ENCODE results near the gene FGD5. TPM values are rescaled to one million over a fixed set of nuclear protein-coding genes. Genes with fewer than 3 reads are reported as not detected.

FGD5 gene
- total RNA-seq, 2 donors from 2014 or later, result 15.3 to 17.0 TPM

DNA sequence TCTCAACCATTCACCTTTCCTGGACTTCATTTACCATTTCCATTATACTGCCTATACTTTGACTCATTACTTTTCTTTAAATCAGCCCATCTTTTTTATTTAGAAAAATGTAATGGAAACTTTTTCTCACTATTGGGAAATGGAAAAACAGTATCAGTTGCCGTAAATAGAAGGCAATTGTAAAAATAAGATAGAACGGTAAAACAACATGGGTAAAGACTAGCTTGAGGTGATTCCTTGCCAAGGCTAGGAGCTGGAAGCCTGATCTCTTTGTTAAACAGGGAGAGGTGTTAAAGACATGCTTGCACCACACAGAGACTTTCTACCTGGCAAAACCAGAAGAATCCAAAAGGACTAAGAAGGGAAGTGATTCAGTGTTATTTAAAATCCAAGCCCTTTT lies 5.9 kb downstream of the FGD5 start:
- Mint-ChIP-seq H3K27ac (no peak overlapping the region), H3K36me3 (ENCODE audit: low read depth) (peaks cover 15% of the 10 kb centered on the region), H3K4me3 (no peak overlapping the region), H3K4me1 (peaks cover 38% of the 10 kb centered on the region), H3K27me3 (ENCODE audit: insufficient read depth) (peaks cover 13% of the 10 kb centered on the region), H3K9me3 (no peaks in the 10 kb centered on the region)
- TF ChIP-seq, protein P1, sequence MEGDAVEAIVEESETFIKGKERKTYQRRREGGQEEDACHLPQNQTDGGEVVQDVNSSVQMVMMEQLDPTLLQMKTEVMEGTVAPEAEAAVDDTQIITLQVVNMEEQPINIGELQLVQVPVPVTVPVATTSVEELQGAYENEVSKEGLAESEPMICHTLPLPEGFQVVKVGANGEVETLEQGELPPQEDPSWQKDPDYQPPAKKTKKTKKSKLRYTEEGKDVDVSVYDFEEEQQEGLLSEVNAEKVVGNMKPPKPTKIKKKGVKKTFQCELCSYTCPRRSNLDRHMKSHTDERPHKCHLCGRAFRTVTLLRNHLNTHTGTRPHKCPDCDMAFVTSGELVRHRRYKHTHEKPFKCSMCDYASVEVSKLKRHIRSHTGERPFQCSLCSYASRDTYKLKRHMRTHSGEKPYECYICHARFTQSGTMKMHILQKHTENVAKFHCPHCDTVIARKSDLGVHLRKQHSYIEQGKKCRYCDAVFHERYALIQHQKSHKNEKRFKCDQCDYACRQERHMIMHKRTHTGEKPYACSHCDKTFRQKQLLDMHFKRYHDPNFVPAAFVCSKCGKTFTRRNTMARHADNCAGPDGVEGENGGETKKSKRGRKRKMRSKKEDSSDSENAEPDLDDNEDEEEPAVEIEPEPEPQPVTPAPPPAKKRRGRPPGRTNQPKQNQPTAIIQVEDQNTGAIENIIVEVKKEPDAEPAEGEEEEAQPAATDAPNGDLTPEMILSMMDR (conservative IDR thresholded peaks at IDR 0.05), result no peak
- Histone ChIP-seq H3K9ac (ENCODE audit: extremely low read depth, low read length, poor library complexity, severe bottlenecking) (no peak overlapping the region), H3K36me3 (ENCODE audit: control insufficient read depth, insufficient read depth, low read length) (no peaks in the 10 kb centered on the region), H3K27ac (ENCODE audit: low read depth, low read length) (no peak overlapping the region), H3K27me3 (ENCODE audit: control insufficient read depth, insufficient read depth, low read length, poor library complexity, severe bottlenecking) (peaks cover 6% of the 10 kb centered on the region), H3K4me3 (ENCODE audit: low read length) (no peak overlapping the region), H3K9me3 (ENCODE audit: control insufficient read depth, low read length) (no peaks in the 10 kb centered on the region), H3K4me1 (ENCODE audit: control insufficient read depth, insufficient read depth, low read length) (peaks cover 8% of the 10 kb centered on the region)
- 69 to 85% methylated on average over 2 of the region's 2 CpGs for WGBS, 2 experiments (ENCODE audit: insufficient coverage in 1 of 2, insufficient read length in 1 of 2)
- no peak for DNase-seq

DNA sequence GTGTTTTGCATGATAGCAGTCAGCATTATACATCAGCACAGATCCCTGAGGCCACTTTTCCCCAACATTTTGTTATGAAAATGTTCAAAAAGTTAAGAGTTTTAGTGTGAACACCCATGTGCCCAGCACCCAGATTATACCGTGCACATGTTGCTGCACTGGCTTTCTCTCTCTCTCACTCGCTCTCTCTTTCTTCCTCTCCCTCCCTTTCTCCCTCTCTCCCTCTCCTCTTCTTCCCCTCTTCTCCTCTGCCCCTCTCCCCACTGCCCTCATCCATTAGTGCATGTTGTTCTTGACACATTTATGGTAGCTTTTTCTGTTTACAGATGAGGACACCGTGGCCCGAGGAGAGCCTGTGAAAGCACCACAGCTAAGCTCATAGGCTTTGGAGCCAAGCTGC lies 7.3 kb downstream of the FGD5 start:
- WGBS, 2 experiments (ENCODE audit: insufficient coverage in 1 of 2, insufficient read length in 1 of 2), result 93% methylated on average over 2 to 4 of the region's 4 CpGs
- H3K4me3 Mint-ChIP-seq, result no peak overlapping the region
- H3K9ac ChIP-seq (ENCODE audit: extremely low read depth, low read length, poor library complexity, severe bottlenecking), result no peak overlapping the region
- H3K4me3 ChIP-seq (ENCODE audit: low read length), result no peak overlapping the region
- TF ChIP-seq, protein P1 (conservative IDR thresholded peaks at IDR 0.05), result no peak
- H3K4me1 Mint-ChIP-seq, result peaks cover 52% of the 10 kb centered on the region
- no peaks in the 10 kb centered on the region for H3K9me3 Mint-ChIP-seq
- peaks cover 6% of the 10 kb centered on the region for H3K27me3 ChIP-seq (ENCODE audit: control insufficient read depth, insufficient read depth, low read length, poor library complexity, severe bottlenecking)
- H3K4me1 ChIP-seq (ENCODE audit: control insufficient read depth, insufficient read depth, low read length), result peaks cover 8% of the 10 kb centered on the region
- H3K27me3 Mint-ChIP-seq (ENCODE audit: insufficient read depth), result peaks cover 13% of the 10 kb centered on the region
- H3K27ac Mint-ChIP-seq, result no peak overlapping the region
- H3K36me3 ChIP-seq (ENCODE audit: control insufficient read depth, insufficient read depth, low read length), result no peaks in the 10 kb centered on the region
- H3K36me3 Mint-ChIP-seq (ENCODE audit: low read depth), result peaks cover 3% of the 10 kb centered on the region
- H3K9me3 ChIP-seq (ENCODE audit: control insufficient read depth, low read length), result no peaks in the 10 kb centered on the region
- no peak for DNase-seq
- no peak overlapping the region for H3K27ac ChIP-seq (ENCODE audit: low read depth, low read length)

DNA sequence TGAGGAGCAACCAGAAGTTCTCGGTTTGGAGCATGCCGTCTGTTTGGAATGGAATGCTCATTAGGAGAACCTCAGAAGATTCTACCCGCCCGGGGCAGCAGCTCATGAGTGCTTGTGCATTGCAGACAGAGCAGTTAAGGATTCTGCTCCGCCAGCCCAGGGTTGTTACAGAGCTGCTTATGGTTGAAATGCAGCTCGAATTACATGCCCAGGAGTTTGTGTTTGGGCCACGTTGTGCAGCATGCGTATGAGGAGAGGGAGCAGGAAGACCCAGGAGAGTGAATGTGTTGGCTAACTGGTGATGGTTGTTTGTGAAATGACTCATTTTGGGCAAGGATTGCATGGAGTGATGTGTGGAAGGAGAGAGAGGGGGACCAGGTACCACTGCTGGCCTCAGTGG lies 9.0 kb downstream of the FGD5 start:
- peaks cover 49% of the 10 kb centered on the region for H3K4me1 Mint-ChIP-seq
- Histone ChIP-seq H3K27ac (ENCODE audit: low read depth, low read length) (no peak overlapping the region), H3K27me3 (ENCODE audit: control insufficient read depth, insufficient read depth, low read length, poor library complexity, severe bottlenecking) (peaks cover 6% of the 10 kb centered on the region), H3K36me3 (ENCODE audit: control insufficient read depth, insufficient read depth, low read length) (no peaks in the 10 kb centered on the region), H3K9ac (ENCODE audit: extremely low read depth, low read length, poor library complexity, severe bottlenecking) (no peak overlapping the region), H3K4me1 (ENCODE audit: control insufficient read depth, insufficient read depth, low read length) (peaks cover 5% of the 10 kb centered on the region), H3K4me3 (ENCODE audit: low read length) (no peak overlapping the region), H3K9me3 (ENCODE audit: control insufficient read depth, low read length) (no peaks in the 10 kb centered on the region)
- 78 to 79% methylated on average over 6 to 8 of the region's 8 CpGs for WGBS, 2 experiments (ENCODE audit: insufficient coverage in 1 of 2, insufficient read length in 1 of 2)
- H3K9me3 Mint-ChIP-seq, result no peaks in the 10 kb centered on the region
- H3K27me3 Mint-ChIP-seq (ENCODE audit: insufficient read depth), result peaks cover 8% of the 10 kb centered on the region
- H3K27ac Mint-ChIP-seq, result no peak overlapping the region
- H3K4me3 Mint-ChIP-seq, result no peak overlapping the region
- no peak for DNase-seq
- TF ChIP-seq, protein P1 (conservative IDR thresholded peaks at IDR 0.05), result peak; percentile 16
- no peaks in the 10 kb centered on the region for H3K36me3 Mint-ChIP-seq (ENCODE audit: low read depth)
